Ishikawa (cell line): ENCODE measurements around the gene GLIS1.

Experiments used
- CEBPB ChIP-seq: IDR thresholded peaks from 2 replicates; pipeline ENCODE4 v1.6.1; 2012
- CREB1 ChIP-seq: IDR thresholded peaks from 2 replicates; pipeline ENCODE4 v1.6.1; 2012; ENCODE audit warnings: low read depth
- EGR1 ChIP-seq: IDR thresholded peaks from 2 replicates; pipeline ENCODE4 v1.6.1; 2012
- EP300 ChIP-seq: IDR thresholded peaks from 2 replicates; pipeline ENCODE4 v1.6.1; 2012; ENCODE audit warnings: borderline replicate concordance
- FOXM1 ChIP-seq: IDR thresholded peaks from 2 replicates; pipeline ENCODE4 v1.6.1; 2012; ENCODE audit warnings: low read depth, borderline replicate concordance
- NFIC ChIP-seq: IDR thresholded peaks from 2 replicates; pipeline ENCODE4 v1.6.1; 2012
- RAD21 ChIP-seq: IDR thresholded peaks from 2 replicates; pipeline ENCODE4 v1.6.1; 2012; ENCODE audit warnings: low read depth
- TAF1 ChIP-seq: IDR thresholded peaks from 2 replicates; pipeline ENCODE4 v1.6.1; 2012; ENCODE audit warnings: low read depth, mild to moderate bottlenecking
- TCF12 ChIP-seq: IDR thresholded peaks from 2 replicates; pipeline ENCODE4 v1.6.1; 2012; ENCODE audit warnings: low read depth
- TEAD4 ChIP-seq: IDR thresholded peaks from 2 replicates; pipeline ENCODE4 v1.6.1; 2012
- YY1 ChIP-seq: IDR thresholded peaks from 2 replicates; pipeline ENCODE4 v1.6.1; 2012; ENCODE audit warnings: low read depth
- ZBTB7A ChIP-seq: IDR thresholded peaks from 2 replicates; pipeline ENCODE4 v1.6.1; 2012; ENCODE audit warnings: low read depth
- TF ChIP-seq, protein P1 (sequence below): IDR thresholded peaks from 2 replicates; pipeline ENCODE4 v1.6.1; 2012
- TF ChIP-seq, protein P2 (sequence below): IDR thresholded peaks from 2 replicates; pipeline ENCODE4 v1.6.1; 2012; ENCODE audit warnings: low read depth, mild to moderate bottlenecking
- TF ChIP-seq, protein P3 (sequence below): IDR thresholded peaks from 2 replicates; pipeline ENCODE4 v1.6.1; 2012

Gene GLIS1

DNA sequence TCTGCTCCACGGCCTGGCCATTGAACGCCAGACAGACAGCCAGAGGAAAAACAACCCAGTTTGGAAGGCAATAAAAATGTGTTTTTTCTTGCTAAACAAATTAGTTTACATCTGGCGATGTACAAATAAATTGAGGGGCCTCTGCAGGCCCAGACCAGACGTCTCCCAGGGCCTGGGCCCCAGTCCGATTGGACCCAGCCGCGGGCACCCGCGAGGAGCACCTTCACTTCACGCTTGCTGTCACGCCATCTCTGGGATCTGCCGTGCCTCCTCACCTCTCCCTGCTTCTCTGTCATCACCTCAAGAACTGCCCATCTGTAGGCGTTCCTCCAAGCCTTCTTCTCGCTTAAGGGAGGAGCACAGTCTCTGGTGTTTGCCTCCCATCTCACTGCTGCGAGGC, 61.5 kb downstream of the GLIS1 start:
- no peak for TF ChIP-seq EGR1
- TF ChIP-seq TCF12: no peak
- TF ChIP-seq, protein P1, sequence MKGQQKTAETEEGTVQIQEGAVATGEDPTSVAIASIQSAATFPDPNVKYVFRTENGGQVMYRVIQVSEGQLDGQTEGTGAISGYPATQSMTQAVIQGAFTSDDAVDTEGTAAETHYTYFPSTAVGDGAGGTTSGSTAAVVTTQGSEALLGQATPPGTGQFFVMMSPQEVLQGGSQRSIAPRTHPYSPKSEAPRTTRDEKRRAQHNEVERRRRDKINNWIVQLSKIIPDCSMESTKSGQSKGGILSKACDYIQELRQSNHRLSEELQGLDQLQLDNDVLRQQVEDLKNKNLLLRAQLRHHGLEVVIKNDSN: no peak
- no peak for TF ChIP-seq YY1
- TF ChIP-seq, protein P2, sequence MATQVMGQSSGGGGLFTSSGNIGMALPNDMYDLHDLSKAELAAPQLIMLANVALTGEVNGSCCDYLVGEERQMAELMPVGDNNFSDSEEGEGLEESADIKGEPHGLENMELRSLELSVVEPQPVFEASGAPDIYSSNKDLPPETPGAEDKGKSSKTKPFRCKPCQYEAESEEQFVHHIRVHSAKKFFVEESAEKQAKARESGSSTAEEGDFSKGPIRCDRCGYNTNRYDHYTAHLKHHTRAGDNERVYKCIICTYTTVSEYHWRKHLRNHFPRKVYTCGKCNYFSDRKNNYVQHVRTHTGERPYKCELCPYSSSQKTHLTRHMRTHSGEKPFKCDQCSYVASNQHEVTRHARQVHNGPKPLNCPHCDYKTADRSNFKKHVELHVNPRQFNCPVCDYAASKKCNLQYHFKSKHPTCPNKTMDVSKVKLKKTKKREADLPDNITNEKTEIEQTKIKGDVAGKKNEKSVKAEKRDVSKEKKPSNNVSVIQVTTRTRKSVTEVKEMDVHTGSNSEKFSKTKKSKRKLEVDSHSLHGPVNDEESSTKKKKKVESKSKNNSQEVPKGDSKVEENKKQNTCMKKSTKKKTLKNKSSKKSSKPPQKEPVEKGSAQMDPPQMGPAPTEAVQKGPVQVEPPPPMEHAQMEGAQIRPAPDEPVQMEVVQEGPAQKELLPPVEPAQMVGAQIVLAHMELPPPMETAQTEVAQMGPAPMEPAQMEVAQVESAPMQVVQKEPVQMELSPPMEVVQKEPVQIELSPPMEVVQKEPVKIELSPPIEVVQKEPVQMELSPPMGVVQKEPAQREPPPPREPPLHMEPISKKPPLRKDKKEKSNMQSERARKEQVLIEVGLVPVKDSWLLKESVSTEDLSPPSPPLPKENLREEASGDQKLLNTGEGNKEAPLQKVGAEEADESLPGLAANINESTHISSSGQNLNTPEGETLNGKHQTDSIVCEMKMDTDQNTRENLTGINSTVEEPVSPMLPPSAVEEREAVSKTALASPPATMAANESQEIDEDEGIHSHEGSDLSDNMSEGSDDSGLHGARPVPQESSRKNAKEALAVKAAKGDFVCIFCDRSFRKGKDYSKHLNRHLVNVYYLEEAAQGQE: no peak
- TF ChIP-seq ZBTB7A: no peak
- no peak for TF ChIP-seq CREB1
- TF ChIP-seq CEBPB: no peak
- TF ChIP-seq NFIC: no peak
- no peak for TF ChIP-seq FOXM1
- TF ChIP-seq EP300: no peak
- TF ChIP-seq, protein P3, sequence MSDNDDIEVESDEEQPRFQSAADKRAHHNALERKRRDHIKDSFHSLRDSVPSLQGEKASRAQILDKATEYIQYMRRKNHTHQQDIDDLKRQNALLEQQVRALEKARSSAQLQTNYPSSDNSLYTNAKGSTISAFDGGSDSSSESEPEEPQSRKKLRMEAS: no peak
- TF ChIP-seq TAF1: no peak

DNA sequence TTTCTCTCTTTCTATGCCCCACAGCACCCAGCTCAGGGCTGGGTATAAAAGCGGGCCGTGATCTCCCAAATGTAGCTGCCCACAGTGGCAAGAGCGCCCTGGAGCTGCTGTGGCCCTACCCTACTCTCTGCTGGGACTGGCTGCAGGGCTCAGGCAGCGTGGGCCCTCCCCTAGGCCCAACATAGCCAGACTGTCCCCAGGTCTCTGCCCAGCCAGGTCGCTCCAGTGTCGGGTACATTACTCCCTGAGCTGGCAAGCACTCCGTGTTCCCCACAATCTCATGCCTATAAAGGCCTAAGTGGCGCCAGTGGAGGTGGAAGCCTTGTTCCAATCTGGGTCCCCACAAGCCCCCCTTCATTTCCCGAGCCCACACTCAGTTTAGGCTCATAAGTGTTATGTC, 66.2 kb downstream of the GLIS1 start:
- TF ChIP-seq YY1: no peak
- TF ChIP-seq, protein P2: no peak

DNA sequence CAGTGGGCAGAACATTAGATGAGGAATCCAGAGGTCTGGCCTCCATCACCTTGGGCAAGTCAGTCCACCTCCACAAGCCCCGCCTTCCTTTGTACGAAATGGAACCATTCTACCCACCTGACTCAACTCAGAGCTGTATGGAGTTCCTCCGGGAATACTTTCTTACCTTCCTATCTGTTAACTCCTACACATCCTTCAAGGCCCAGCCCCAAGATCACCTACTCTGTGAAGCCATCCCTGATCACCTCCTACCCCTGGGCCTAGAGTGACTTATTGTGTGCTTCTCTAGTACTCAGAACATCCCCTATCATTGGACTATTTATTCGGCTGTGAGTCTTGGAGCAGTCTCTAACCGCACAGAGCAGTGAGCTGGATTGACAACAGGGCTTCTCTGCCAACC, 66.7 kb downstream of the GLIS1 start:
- TF ChIP-seq YY1: no peak
- no peak for TF ChIP-seq EP300
- TF ChIP-seq ZBTB7A: no peak
- TF ChIP-seq TEAD4: no peak
- no peak for TF ChIP-seq TAF1
- TF ChIP-seq EGR1: no peak
- TF ChIP-seq, protein P3: no peak

DNA sequence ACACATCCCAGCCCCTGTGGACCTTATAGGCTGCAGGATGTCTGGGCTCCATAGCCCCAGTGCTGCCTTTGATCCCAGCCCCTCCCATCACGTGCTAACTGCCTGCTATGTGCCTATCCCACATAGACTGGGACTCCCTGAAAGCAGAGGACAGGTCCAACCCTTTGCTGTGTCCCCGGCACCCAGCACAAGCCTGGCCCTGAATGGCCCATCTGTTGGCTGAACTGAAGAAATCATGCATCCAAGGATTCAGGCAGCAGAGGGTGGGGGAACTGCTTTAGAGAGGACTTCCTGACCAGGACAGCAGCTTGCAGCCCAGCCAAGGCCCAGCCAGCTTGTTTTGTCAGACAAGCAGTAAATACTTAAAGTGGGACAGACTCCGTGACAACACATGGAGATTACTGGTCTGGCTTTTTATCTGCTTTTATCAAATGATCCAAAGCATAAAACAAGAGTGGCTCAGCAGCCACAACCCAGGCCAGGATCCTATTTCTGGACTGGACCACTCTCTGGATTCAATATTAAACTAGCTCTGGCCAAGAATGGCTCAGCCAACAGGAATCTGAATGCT, 69.3 kb downstream of the GLIS1 start:
- TF ChIP-seq CEBPB: no peak
- no peak for TF ChIP-seq ZBTB7A
- no peak for TF ChIP-seq EGR1
- no peak for TF ChIP-seq NFIC
- TF ChIP-seq EP300: no peak
- no peak for TF ChIP-seq CREB1
- no peak for TF ChIP-seq TAF1
- no peak for TF ChIP-seq TCF12
- no peak for TF ChIP-seq FOXM1

DNA sequence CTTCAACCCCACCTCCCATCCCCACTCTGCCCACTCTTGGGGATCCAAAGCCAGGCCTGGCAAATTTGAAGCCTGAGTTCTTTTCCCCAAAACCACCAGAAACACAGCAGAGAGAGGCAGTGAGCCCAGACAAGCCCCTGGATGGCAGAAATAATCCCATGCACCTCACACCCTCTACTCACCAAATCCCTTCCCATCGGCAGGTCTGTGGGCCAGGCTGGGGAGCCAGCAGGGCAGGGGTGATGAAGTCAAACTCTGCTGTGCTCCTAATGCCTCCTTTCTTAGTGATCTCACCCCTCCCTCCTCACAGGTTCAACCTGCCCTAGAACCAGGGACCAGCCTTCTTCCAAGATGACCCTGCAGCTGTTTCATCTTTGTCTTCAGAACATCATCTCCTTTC, 72.4 kb downstream of the GLIS1 start:
- no peak for TF ChIP-seq CREB1
- TF ChIP-seq FOXM1: no peak
- no peak for TF ChIP-seq EP300
- TF ChIP-seq, protein P3: no peak
- no peak for TF ChIP-seq YY1
- TF ChIP-seq, protein P1: no peak
- no peak for TF ChIP-seq TCF12
- TF ChIP-seq EGR1: no peak
- TF ChIP-seq RAD21: no peak
- TF ChIP-seq TEAD4: no peak
- TF ChIP-seq NFIC: no peak
- TF ChIP-seq CEBPB: no peak
- no peak for TF ChIP-seq TAF1
- TF ChIP-seq ZBTB7A: no peak
- TF ChIP-seq, protein P2: no peak
